ENCODE measurements around the gene TMEM170A.
A peak's percentile ranks its signal among the peaks of the same experiment; 100 is the strongest.

Gene TMEM170A

GRCh38 chr16:75478480-75479345, 14.2 kb upstream of the TMEM170A start:
- H3K27ac ChIP-seq, result no peak overlapping the region
- TF ChIP-seq ZFX (IDR thresholded peaks at IDR 0.05) (no peak), CTCF (conservative IDR thresholded peaks at IDR 0.05) (no peak)

DNA sequence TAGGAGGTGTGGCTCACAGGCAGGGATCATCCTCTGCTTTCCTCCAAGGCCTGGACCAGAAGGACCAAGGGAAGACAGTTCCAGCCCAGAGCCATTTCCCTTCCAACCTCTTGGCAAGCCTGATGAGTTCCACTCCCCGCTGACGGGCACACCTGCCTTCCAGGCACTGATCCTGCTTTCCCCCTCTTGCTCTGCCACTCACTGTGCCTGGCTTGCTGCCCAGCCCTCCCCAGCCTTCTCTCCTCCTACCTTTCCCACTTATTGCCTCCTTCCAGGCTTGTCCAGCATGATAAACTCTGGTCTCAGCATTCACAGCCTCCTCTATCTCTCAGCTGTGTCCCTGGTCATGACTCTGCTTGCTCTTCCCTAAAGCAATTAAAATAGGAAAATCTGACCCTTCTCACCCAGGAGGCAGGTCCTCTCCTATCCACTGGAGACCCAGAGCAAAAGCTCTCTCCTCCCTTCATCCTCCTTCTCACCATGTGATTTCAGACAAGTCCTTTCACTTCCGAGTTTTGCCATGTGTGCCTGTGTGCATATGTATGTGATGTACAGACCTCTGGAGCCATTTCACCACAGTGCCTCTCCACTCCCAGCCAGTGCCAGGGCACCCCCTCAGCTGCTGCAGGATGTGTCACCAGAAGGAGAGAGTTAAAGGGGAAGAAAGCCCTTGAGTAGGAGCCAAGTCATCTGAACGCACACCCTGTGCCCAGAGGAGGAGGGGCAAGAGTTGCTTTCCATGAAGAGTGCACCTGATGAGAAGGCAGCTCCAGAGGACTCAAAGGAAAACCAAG, 13.4 kb upstream of the TMEM170A start:
- no peak overlapping the region for H3K27ac ChIP-seq
- no peak for TF ChIP-seq ZFX (IDR thresholded peaks at IDR 0.05)
- no peak for TF ChIP-seq CTCF (conservative IDR thresholded peaks at IDR 0.05)

GRCh38 chr16:75476817-75477216, 12.3 kb upstream of the TMEM170A start:
- TF ChIP-seq CTCF (conservative IDR thresholded peaks at IDR 0.05) (no peak), ZFX (IDR thresholded peaks at IDR 0.05) (no peak)
- H3K27ac ChIP-seq, result no peak overlapping the region

GRCh38 chr16:75475420-75475847, 10.9 kb upstream of the TMEM170A start:
- TF ChIP-seq ZFX (IDR thresholded peaks at IDR 0.05) (no peak), CTCF (conservative IDR thresholded peaks at IDR 0.05) (no peak)

DNA sequence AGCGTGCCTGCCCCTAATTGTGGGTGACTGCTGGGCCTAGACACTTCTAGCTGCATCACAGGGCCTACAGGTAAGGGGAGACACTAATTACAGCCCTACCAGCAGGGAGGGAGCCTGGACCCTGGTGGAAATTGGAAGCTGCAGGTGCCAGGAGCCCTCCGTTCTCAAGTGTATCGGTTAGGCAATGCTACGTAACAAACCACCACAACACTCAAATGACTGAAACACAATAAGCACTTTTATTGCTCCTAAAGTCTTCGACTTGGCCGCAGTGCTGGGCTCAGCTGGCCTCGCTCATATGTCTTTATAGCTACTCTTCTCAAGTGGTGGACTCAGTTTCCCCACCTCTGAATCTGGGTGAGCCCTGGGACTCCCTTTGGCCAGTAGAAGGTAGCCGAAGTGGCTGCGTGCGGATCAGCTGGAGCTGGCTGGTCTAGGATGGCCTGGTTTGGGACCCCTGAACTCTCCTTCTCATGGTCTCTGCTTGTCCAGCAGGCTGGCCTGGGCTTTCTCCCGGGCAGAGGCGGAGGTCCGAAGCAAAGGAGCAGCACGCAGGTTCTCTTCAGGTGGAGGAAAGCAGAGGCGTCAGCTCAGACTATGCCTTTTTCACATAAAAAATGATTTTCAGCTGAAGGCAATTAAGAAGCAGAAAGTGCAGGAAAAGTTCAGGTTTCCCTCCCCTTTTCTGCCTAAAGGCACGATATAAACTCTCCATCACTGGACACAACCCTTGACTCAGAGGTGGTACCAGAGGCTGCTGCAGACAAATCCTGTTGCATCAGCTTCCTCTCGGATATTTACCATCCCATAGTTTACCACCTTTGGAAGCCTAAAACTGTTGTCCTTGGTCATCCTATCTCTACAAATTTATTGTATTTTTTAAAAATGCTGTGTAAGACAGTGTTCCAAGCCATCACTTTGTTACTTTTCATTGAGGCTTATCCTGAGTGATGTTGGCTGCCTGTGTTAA, 8.7 kb upstream of the TMEM170A start:
- TF ChIP-seq ZFX (IDR thresholded peaks at IDR 0.05) (no peak), CTCF (conservative IDR thresholded peaks at IDR 0.05) (no peak)
- H3K27ac ChIP-seq, result no peak overlapping the region

More at GRCh38 chr16:75475420-75475847, 10.9 kb upstream of the TMEM170A start:
- no peak overlapping the region for H3K27ac ChIP-seq

DNA sequence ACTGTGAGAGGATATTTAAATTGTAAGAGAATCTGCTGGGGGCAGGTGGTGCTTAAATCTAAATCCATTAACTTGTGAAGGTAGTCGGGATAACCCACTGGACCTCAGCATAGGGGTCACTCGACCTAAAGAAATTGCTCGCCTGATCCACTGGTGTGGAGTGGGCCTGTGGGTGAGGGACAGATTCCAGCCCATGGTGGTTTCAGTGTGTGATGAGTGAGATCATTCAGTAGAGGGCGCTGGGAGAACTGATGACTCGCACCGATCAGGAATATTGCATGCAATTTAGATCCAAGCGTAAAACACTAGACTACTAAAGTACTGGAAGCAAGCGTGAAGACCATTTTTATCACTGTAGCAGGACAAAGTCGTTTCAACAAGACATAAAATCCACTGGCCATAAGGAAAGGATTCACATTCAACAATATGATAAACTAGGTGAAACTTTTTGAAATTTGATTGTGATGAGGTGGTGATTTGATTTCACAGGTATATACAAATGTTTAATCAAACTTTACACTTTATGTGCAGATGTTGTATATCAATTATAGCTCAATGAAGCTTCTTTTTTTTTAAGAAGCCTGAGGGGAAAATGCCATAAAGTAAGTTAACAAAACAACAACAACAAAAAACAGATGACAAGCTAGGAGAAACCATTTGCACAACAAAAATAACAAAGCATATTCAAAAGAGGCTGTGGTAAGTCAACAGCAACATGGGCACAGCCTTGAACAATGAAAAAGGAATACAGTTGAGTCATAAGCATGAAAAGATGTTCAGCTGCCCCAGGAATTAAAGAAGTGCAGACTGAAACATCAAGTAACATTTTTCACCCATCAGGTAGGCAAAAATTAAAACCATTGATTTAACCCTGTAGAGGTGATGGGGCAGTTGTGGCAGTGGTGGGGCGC, 7.5 kb upstream of the TMEM170A start:
- H3K27ac ChIP-seq, result no peak overlapping the region
- TF ChIP-seq CTCF (conservative IDR thresholded peaks at IDR 0.05) (peak; percentile 71), ZFX (IDR thresholded peaks at IDR 0.05) (no peak)

Measured in C4-2B (cell line).